Prostate gland (tissue), 2 donors: ENCODE results near the gene LRPPRC. TPM values are rescaled to one million over a fixed set of nuclear protein-coding genes. Genes with fewer than 3 reads are reported as not detected.

Experiments used
- DNase-seq: peaks from one replicate; pipeline ENCODE4 v3.0.0-alpha.2; 2019; ENCODE audit warnings: low spot score
- H3K27ac ChIP-seq, 2 donors: fragments of 200-600 bp; sonication (generic); 2 replicates each; pipeline ENCODE4 v1.5.1; 2017 to 2019
- H3K27me3 ChIP-seq: fragments of 200-600 bp; sonication (generic); replicated peaks from 2 replicates; pipeline ENCODE4 v1.5.1; 2019; ENCODE audit not compliant: insufficient read depth
- H3K36me3 ChIP-seq, 2 donors: fragments of 200-600 bp; sonication (generic); 1 replicate in 1 of 2; 2 replicates in 1 of 2; pipeline versions ENCODE4 v1.5.1 to v1.8.1; 2017 to 2019
- H3K4me1 ChIP-seq: fragments of 200-600 bp; sonication (generic); replicated peaks from 2 replicates; pipeline ENCODE4 v1.5.1; 2019
- H3K4me3 ChIP-seq, 2 donors: fragments of 200-600 bp; sonication (generic); 2 replicates each; pipeline ENCODE4 v1.5.1; 2017 to 2019
- H3K9me3 ChIP-seq: fragments of 200-600 bp; sonication (generic); 2 replicates; pipeline ENCODE4 v1.5.1; 2017
- CTCF ChIP-seq, 4 experiments: fragments of 200-600 bp in 2 of 4; fragments of 450-650 bp in 2 of 4; sonication (generic) in 2 of 4; IDR thresholded peaks; 1 replicate in 3 of 4; 2 replicates in 1 of 4; pipeline ENCODE4 v1.5.1; 2016 to 2019; ENCODE audit warnings: antibody characterized with exemption in 4 of 4, mild to moderate bottlenecking in 2 of 4, moderate library complexity in 2 of 4
- POLR2A ChIP-seq: fragments of 450-650 bp; IDR thresholded peaks from one replicate; pipeline ENCODE4 v1.6.1; 2016; ENCODE audit warnings: antibody characterized with exemption, mild to moderate bottlenecking
- POLR2AphosphoS5 ChIP-seq: sonication (generic); formaldehyde crosslinking; IDR thresholded peaks from one replicate; pipeline ENCODE4 v1.6.1; 2017; ENCODE audit warnings: antibody characterized with exemption
- WGBS: methylation state at CpG from one replicate; pipeline ENCODE4 v1.1.5; 2018; 5-methylcytosine and 5-hydroxymethylcytosine counted together
- intact Hi-C: fragments of 100-400 bp; cut with DNase I; formaldehyde crosslinking; loops from one replicate; pipeline ENCODE4 v1.14.2; 2022
- total RNA-seq, 2 donors: library from RNA; depleted of rRNA; stranded (reverse); fragments of >200 nt; gene quantifications; one replicate each; pipeline ENCODE4 v1.1.0, GENCODE V29; 2016

Gene LRPPRC
- total RNA-seq, 2 donors from 2014 or later = 49.3 to 82.3 TPM

- intact Hi-C loops = no loop called here
- H3K27me3 ChIP-seq = no peaks in the 10 kb centered on the region
- H3K9me3 ChIP-seq = no peaks in the 10 kb centered on the region
- 90% methylated on average over 4 of the region's 4 CpGs for WGBS
- no peak for TF ChIP-seq POLR2AphosphoS5
- no peak for TF ChIP-seq POLR2A
- TF ChIP-seq CTCF (IDR thresholded peaks at IDR 0.05) = no peak
- no peaks in the 10 kb centered on the region for H3K36me3 ChIP-seq
- no peak overlapping the region for H3K4me3 ChIP-seq
- H3K27ac ChIP-seq = no peak overlapping the region
- H3K4me1 ChIP-seq = no peaks in the 10 kb centered on the region
- no peak for DNase-seq
Measured at GRCh38 chr2:43890855-43891254, 104.9 kb downstream of the LRPPRC start.

GRCh38 chr2:43889416-43889815, 106.4 kb downstream of the LRPPRC start:
- TF ChIP-seq POLR2AphosphoS5 (no peak), CTCF (IDR thresholded peaks at IDR 0.05) (no peak), POLR2A (no peak)
- Histone ChIP-seq H3K4me1 (peaks cover 5% of the 10 kb centered on the region), H3K36me3 (no peaks in the 10 kb centered on the region), H3K27ac (no peak overlapping the region), H3K9me3 (no peaks in the 10 kb centered on the region), H3K4me3 (no peak overlapping the region), H3K27me3 (no peaks in the 10 kb centered on the region)
- 99% methylated on average over 4 of the region's 4 CpGs for WGBS
- DNase-seq = no peak
- intact Hi-C loops = loop anchor here (10.0 kb wide), 1 partner anchor 275 kb away; no protein-coding TSS in a partner anchor

GRCh38 chr2:43887176-43887575, 108.6 kb downstream of the LRPPRC start:
- Histone ChIP-seq H3K4me3 (no peak overlapping the region), H3K27me3 (no peaks in the 10 kb centered on the region), H3K9me3 (no peaks in the 10 kb centered on the region), H3K27ac (no peak overlapping the region), H3K4me1 (peaks cover 5% of the 10 kb centered on the region), H3K36me3 (no peaks in the 10 kb centered on the region)
- 81% methylated on average over 7 of the region's 7 CpGs for WGBS
- TF ChIP-seq CTCF (IDR thresholded peaks at IDR 0.05) (no peak), POLR2AphosphoS5 (no peak), POLR2A (no peak)
- DNase-seq = no peak
- intact Hi-C loops = loop anchor here (10.0 kb wide), 1 partner anchor 272 kb away; no protein-coding TSS in a partner anchor

- H3K9me3 ChIP-seq = no peaks in the 10 kb centered on the region
- H3K27ac ChIP-seq = no peak overlapping the region
- DNase-seq = no peak
- intact Hi-C loops = loop anchor here (10.0 kb wide), 1 partner anchor 270 kb away; no protein-coding TSS in a partner anchor
- H3K4me1 ChIP-seq = peaks cover 5% of the 10 kb centered on the region
- no peak overlapping the region for H3K4me3 ChIP-seq
- TF ChIP-seq CTCF (IDR thresholded peaks at IDR 0.05) (no peak), POLR2AphosphoS5 (no peak), POLR2A (no peak)
- no peaks in the 10 kb centered on the region for H3K36me3 ChIP-seq
- no peaks in the 10 kb centered on the region for H3K27me3 ChIP-seq
- 80% methylated on average over 7 of the region's 7 CpGs for WGBS
Measured at GRCh38 chr2:43885132-43885632, 110.6 kb downstream of the LRPPRC start.

- intact Hi-C loops = loop anchor here (10.0 kb wide), 1 partner anchor 270 kb away; no protein-coding TSS in a partner anchor
- 70% methylated on average over 5 of the region's 5 CpGs for WGBS
- Histone ChIP-seq H3K4me3 (no peak overlapping the region), H3K27ac (no peak overlapping the region), H3K36me3 (no peaks in the 10 kb centered on the region), H3K9me3 (no peaks in the 10 kb centered on the region), H3K4me1 (peaks cover 5% of the 10 kb centered on the region), H3K27me3 (no peaks in the 10 kb centered on the region)
- no peak for TF ChIP-seq POLR2A
- no peak for TF ChIP-seq POLR2AphosphoS5
- TF ChIP-seq CTCF (IDR thresholded peaks at IDR 0.05) = no peak
- DNase-seq = no peak
Measured at GRCh38 chr2:43884689-43885088, 111.1 kb downstream of the LRPPRC start.
